HG03439 (cell line): ENCODE results near the gene PIAS1.

Experiments used
- ATAC-seq: cut with Tn5 transposase; IDR thresholded peaks from one replicate; pipeline ENCODE4 v1.9.1; 2021; ENCODE audit warnings: mild to moderate bottlenecking, moderate library complexity; ENCODE audit not compliant: unreplicated experiment

The PIAS1 gene

DNA sequence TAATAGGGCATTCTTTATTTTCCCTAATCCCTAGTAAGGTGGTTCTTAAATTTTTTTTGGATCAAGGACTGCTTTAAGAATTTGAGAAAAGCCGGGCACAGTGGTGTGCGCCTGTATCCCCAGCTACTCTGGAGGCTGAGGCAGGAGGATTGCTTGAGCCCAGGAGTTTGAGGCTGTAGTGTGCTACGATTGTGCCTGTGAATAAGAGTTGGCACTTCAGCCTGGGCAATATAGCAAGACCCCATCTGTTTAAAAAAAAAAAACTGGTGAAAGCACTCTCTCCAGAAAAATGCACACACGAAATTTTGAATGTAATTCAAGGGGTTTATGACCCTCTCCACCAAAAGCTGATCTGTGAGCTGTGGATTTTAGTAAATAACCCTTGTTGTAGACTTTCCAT is 119.0 kb downstream of the PIAS1 start:
- ATAC-seq, result no peak

DNA sequence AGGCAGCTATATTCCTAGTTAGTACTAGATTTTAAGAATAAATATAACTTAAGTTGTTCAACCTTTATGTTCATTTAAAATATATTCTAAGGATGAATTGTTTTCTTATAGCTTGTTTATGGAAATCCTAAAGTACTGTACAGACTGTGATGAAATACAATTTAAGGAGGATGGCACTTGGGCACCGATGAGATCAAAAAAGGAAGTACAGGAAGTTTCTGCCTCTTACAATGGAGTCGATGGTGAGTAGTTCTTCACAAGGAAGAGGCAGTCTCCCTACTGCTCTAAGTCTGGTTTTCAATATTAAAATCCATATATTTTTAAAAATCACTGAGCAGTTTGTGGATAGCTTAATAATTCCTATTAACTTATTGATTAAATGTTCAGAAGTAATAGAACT is 121.4 kb downstream of the PIAS1 start:
- ATAC-seq, result no peak

DNA sequence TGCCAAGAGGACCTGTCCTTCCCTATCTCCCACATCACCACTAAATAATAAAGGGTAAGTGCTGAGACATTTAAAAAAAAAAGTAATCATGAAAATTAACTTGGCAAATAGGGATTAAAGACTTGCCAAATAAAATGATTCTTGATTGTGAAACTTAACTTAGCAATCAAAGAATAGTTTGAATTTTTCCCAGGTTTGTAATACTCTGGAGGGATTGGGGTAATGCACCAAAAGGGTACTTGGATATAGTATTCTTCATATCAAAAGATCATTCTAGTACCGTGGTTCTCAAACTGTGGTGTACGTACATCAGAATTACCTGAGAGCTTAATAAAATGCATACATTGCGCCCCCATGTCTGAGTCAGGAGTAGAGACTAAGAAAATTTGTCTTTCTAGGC is 122.5 kb downstream of the PIAS1 start:
- no peak for ATAC-seq

DNA sequence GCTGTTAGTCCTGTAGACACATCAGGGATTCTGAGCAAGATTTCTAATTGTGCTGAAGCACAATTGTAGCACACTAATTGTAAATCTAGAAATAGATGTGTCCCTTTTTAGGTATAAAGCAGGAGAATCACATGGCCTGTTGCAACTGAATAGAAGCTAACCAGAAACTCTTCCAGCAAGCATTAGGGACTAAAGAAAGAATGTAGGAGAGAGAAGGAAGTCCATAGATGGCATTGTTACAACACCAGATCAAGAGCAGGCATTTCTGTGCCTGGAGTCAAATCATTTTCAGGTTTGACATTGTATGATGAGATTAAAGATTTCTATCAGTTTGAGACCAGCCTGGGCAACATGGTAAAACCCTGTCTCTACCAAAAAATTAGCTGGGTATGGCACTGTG is 123.6 kb downstream of the PIAS1 start:
- no peak for ATAC-seq

DNA sequence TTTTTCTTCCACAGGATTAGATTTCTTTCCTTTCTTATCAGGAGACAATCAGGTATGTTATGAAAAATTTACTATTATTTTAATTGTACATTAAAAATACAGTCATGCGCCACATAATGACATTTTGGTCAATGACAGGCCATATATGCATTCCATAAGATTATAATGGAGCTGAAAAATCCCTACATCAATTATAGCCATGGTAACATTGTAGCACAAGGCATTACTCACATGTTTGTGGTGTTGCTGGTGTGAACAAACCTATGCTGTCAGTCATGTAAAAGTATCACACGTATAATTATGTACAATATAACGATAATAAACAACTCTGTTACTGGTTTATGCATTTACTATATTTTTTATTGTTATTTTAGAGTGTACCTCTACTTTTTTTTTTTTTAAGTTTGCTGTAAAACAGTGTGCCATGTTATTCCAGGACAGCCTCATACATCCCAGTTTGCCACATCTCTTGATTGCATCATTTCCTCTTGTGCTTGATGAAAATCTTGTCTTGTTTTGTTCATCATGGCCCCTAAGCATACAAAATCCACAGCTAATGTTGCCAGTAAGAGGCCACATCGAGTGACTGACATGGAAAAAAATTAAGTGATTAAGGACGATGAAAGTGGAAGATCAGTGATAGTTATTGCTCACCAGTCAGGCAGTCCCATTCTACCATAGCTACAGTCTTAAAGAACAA is 129.7 kb downstream of the PIAS1 start:
- ATAC-seq, result no peak

DNA sequence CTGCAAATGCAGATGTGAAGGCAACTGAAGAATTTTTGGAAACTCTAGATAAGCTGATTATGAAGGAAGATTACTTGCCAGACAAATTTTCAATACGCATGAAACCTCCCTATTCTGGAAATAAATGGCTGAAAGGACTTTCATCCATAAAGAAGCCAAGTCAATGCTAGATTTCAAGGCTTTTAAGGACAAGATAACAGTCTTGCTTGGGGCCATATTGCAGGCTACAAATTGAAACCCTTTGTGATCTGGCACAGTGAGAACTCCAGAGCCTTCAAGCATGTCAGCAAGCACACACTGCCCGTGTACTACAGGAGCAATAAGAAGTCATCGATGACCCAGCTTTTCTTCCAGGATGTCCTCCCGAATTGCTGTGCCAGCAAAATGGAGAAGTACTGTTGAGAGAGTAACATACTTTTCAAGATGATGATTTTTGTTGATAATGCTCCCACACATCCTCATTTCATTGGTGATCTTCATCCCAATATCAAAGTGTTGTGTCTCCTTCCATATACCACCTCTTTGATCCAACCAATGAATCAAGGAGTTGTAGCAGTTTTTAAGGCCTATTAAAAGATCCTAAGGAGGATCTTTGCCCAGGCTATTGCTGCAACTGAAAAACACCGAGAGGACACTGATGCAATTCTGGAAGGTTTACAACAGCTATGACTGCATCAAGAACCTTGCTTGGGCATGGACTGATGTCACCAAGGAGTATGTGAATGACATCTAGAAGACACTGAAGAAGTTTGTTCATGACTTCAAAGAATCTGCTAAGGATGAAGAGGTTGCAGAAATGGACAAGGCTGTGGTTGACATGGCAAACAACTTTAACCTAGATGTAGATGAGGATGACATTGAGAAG is 130.7 kb downstream of the PIAS1 start:
- ATAC-seq, result no peak

DNA sequence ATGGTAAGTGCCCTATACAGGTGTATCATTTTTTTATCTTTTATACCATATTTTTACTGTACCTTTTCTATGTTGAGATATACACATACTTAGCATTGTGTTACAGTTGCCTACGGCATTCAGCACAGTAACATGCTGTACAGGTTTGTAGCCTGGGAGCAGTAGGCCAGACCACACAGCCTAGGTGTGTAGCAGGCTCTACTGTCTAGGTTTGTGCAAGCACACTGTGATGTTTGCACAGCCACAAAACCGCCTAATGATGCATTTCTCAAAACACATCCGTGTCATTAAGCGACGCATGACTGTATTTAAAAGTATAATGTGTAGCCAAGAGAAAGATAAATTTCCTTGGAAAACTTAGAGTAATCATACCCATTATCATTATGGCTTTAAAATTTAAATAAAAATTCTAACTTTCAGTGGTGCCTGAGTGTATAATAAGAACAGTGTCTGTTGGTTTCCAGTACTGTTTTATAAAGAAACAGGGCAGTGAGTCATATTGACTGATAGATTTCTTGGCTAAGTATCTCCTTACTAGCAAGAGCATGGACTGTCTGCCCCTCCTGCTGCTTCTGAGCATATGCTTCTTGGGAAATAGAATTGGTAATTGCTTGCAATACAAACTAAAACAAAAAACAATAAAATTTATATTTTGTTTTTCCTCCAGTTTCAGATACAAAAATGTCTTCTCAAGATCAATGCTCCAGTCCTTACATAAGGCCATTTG is 132.7 kb downstream of the PIAS1 start:
- ATAC-seq, result no peak

DNA sequence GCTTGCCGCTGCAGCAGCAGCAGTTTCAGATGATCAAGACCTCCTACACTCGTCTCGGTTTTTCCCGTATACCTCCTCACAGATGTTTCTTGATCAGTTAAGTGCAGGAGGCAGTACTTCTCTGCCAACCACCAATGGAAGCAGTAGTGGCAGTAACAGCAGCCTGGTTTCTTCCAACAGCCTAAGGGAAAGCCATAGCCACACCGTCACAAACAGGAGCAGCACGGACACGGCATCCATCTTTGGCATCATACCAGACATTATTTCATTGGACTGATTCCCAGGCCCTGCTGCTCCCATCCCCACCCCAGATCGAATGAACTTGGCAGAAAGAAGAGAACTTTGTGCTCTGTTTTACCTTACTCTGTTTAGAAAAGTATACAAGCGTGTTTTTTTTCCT is 133.4 kb downstream of the PIAS1 start:
- no peak for ATAC-seq

DNA sequence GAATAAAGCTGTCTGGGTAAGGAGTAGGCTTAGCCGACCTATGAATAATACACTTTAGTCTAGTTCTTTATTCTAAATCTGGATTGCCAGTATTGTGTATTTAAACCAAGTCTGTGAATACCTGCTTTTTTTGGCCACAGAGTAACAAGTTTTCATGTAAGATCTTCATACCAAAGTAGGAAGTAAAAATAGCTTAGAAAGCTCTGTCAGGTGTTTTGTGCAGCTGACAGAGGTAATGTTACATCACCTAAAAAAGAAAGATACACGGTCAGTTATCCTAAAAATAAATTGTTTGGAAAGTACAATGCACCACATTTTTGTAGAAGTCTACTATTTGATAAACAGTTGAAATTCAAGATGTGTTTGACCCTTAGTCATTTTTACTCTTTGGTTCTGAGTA is 134.5 kb downstream of the PIAS1 start:
- ATAC-seq, result no peak

DNA sequence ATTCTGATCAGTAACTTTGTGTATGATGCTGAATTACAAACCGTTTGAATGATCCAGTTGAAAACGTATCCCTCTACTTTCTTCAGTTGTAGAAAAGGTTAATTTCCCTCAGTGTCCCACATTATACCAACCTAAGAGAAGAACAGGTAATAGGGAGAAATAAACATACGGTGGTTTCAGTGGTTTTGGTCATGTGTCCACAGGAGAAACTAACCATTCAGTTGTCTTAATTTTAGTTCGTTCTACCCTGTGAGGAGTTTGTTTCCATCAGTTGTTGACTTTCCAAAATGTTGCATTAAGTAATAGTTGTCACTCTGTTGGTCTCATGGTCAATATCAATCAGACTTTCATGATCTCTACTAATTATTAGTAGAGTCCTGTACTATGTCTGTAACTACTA is 135.9 kb downstream of the PIAS1 start:
- no peak for ATAC-seq

DNA sequence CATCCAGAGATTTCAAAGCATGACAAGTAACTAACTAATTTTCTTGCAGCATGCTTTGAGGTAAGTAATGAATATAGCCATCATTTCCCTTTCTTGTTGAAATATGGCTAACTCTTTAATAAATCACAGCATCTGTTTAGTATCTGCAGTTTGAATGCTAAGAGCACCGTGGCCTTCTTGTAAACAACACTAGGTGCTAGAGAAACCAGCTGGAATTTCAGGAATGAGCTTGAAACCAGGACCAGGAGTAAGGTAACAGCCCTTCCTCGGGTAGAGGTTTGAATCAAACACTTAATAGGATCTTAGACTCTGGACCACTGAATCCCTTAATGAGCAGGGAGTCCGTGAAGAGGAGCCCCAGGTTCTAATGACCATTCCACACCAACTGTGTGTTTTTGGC is 137.4 kb downstream of the PIAS1 start:
- ATAC-seq, result no peak

DNA sequence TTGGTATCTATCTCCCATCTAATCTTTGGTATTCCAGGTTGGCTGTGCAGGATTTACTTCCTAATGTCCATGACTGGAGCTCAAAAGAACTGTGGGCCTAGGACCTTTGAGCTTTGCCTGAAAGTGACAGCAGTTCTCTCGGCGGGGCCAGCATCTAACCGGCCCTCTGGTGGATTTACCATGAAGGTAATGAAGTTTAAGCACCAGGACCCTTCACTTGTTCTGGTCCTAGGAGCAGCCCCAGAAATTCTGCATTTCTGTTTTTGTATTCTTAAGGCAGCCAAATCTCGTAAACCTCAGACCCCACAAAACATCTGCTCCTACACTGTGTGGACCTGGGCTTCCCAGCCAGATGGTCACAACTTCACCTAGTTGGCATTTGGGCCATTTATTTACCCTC is 138.0 kb downstream of the PIAS1 start:
- ATAC-seq, result no peak

DNA sequence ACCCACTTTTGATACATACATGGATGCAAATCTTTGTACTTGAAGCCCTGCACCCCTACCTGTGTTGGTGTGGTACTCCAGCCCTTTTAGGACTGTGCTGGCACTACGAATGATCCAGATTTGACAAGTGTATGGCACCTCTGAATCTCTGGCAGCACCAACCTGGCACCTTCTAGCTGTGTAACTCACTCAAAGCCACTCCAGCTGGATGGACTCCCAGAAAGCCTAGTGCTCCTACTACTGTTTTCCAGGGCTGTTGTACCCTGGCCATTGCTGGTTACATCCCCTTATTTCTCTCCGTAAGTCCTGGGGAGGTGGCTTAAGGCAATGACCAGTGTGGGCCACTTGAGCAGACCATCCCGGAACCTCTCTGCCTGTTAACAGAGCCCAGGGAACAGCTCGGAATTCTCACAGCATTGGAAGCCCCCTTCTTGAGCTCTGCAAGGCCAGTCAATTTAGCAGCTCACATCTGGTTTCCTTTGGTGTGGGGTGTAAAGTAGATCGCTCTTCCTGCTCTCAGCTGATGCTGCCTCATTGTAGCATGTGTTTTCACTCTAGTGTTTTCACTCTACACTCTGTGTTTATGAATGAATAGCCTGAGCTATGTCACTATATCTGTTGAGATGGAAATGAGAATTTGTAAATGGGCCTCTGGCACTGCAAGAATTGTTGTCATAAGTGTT is 138.8 kb downstream of the PIAS1 start:
- no peak for ATAC-seq

DNA sequence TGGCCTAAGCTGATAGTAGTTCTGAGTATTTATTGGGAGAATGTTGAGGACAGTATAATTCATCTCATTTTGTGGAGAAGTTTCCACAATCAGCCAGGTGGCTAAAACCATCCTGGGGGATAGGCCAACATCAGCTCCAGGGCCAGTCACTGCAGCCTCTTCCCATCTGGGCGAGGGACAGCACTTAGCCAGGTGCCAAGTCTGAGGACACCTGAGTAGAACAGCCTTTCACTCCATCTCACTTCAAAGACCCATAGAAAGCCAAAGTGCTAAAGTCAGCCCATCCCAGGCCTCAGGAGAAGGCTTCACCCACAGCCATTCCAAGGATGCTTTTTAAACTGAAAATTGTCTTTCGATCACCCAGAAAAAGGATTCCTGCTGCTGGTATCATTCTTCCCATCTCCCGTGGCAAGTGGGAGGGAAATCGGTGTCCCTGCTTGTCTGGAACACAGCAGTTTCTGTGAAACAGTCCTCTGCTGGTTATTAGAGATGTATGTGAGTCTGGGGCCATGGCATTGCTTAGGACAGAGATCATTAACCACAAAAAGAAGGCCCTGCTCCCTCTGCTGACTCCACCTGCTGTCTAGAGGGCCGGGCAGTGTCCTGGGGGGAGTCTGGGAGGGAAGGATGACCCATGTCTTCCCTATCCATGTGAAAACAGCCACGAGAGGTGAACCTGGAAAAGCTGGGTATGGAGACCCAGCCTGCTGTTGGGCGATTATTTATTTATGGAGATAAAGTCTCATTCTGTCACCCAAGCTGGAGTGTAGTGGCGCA is 141.4 kb downstream of the PIAS1 start:
- ATAC-seq, result no peak

DNA sequence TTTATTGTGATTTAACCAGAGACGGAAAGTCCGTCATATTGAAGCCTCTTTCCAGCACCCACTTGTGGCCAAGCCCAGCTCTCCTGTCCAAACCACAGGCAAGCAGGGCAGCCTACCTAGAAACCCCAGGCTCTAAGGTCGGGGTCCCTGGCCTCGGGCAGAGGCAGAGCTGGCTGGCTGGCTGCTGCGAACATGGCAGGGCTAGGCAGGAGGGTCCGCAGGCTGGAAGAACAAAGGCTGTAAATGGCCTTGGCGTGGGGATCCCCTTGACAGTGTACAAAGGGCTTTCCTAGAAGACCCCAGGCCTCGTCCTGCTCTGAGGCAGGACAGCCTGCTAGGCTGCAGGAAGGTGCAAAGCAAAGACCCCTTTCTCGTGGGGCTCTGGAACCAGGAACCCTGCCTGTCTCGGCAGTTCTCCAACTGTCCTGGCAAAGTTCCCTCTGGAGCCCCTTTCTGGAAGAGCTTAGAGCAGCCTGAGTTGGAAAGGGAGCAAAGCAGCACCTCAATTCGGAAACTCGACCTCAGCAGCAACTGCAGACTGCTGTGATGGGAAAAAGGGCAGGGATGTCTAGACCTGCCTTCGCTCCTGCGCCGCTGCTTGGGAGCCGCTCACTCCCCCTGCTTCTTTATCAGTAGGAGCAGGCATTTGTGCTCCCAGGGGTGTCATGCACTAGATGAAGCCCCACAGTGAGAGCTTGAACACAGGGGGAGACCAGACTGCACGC is 142.5 kb downstream of the PIAS1 start:
- ATAC-seq, result no peak

DNA sequence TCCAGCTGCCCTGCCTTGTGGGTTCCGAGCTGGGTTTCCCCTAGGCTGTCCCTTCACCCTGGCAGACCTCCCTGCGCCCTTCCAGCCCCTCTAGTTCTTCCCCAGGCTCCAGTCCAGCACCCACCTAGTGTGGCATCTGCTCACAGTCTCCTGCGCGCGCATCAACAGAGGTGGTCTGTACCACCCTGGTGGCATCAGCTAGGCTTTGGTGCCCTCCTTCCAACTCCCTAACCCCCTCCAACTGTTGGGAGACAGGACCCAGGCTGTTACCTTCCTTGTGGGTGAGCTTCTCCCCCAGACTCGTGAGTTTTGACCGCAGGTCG is 143.0 kb downstream of the PIAS1 start:
- ATAC-seq, result no peak

DNA sequence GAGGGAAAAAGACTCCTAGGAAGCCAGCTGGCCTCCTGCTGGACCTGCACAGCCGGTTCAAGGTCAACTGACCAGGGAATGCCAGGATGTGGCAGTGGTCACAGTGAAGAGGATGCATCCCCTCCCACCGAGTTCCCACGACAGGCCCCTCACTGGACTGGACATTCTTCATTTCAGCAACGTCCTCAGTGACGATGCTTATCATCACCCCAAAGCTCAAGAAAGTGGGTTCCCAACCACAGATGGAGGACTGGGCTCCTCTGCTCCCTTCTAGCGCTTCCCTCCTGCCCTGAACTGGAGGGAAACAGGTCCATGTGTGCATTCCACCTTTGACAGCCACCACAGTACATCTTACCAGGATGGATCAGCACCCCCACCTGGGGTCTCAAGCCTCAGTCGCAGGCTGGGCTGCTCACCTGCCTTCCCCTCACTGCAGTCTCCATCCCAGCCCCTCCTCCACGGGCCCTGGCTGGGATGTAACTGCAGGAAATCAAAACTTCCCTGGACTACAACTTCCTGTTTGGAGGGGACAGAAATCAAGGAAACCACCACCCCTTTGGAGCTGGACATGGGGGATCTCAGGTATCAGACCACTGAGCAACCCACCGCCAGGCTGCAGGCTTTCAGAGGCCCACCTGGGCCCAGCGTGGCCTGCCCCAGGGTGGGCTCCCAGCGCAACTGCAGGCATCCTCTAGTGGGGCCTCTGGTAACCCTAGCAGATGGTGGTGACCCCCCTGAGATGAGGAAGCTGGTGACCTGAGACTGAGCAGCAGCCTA is 143.7 kb downstream of the PIAS1 start:
- ATAC-seq, result no peak

DNA sequence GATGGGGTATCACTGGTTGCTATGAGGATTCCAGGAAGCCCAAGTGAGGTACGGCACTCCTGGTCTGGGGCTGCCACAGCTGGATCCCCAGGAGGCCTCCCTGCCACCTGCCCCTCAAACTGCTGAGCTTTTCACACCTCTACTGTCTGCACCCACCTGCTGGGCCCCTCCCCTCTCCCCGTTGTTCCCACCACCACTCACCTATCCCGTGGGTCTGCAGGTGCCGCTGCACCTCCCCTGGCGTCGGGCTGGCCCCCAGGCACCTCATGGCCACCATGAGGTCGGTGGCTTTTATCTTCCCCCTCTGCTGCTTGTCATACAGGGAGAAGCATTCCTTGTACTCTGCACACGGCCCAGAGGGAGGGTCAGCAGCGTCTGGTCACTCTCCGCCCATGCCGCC is 145.2 kb downstream of the PIAS1 start:
- ATAC-seq, result no peak
